GM23338 (cell line): ENCODE results near the gene JAKMIP1. TPM values are rescaled to one million over a fixed set of nuclear protein-coding genes. Genes with fewer than 3 reads are reported as not detected.

Experiments
- ATAC-seq: fragments of 200-7000 bp; cut with Tn5 transposase; 3 replicates; pipeline ENCODE4 v1.9.1; 2020
- DNase-seq: peaks from one replicate; pipeline ENCODE4 v3.0.0-alpha.2; 2015; ENCODE audit warnings: low spot score
- H2AFZ ChIP-seq: fragments of 200-600 bp; sonication (generic); 2 replicates; pipeline ENCODE4 v1.8.0; 2016; ENCODE audit warnings: antibody characterized with exemption, mild to moderate bottlenecking, moderate library complexity
- H3F3A ChIP-seq: fragments of 200-600 bp; sonication (generic); replicated peaks from 2 replicates; pipeline ENCODE4 v1.8.0; 2017; ENCODE audit warnings: antibody characterized with exemption, mixed run types, low read depth
- H3K27ac ChIP-seq: fragments of 200-600 bp; sonication (generic); 2 replicates; pipeline ENCODE4 v1.6.1; 2016; ENCODE audit warnings: low read depth
- H3K27me3 ChIP-seq: fragments of 200-600 bp; sonication (generic); 2 replicates; pipeline ENCODE4 v1.8.0; 2016; ENCODE audit warnings: mild to moderate bottlenecking, mixed run types, moderate library complexity; ENCODE audit not compliant: insufficient read depth
- H3K36me3 ChIP-seq: fragments of 200-600 bp; sonication (generic); 2 replicates; pipeline ENCODE4 v1.8.0; 2016; ENCODE audit warnings: mild to moderate bottlenecking; ENCODE audit not compliant: insufficient read depth
- H3K4me1 ChIP-seq: fragments of 200-600 bp; sonication (generic); 2 replicates; pipeline ENCODE4 v1.8.0; 2016; ENCODE audit warnings: mild to moderate bottlenecking, moderate library complexity; ENCODE audit not compliant: insufficient read depth
- H3K4me2 ChIP-seq: fragments of 200-600 bp; sonication (generic); 2 replicates; pipeline ENCODE4 v1.7.1; 2017; ENCODE audit warnings: mixed run types
- H3K4me3 ChIP-seq: fragments of 200-600 bp; sonication (generic); 2 replicates; pipeline ENCODE4 v1.6.1; 2016; ENCODE audit warnings: mixed run types
- H3K79me2 ChIP-seq: fragments of 200-600 bp; sonication (generic); replicated peaks from 2 replicates; pipeline ENCODE4 v1.8.0; 2017; ENCODE audit warnings: mild to moderate bottlenecking; ENCODE audit not compliant: insufficient read depth
- H3K9me2 ChIP-seq: fragments of 200-600 bp; sonication (generic); 2 replicates; pipeline ENCODE4 v1.8.0; 2017; ENCODE audit not compliant: insufficient read depth
- H4K20me1 ChIP-seq: fragments of 200-600 bp; sonication (generic); replicated peaks from 2 replicates; pipeline ENCODE4 v1.8.0; 2017; ENCODE audit warnings: mild to moderate bottlenecking; ENCODE audit not compliant: insufficient read depth
- H3K27ac Mint-ChIP-seq: 2 replicates; pipeline ENCODE4 v1.8.0; 2020; ENCODE audit warnings: inconsistent platforms, mild to moderate bottlenecking, moderate library complexity, mixed read lengths
- H3K27me3 Mint-ChIP-seq: 3 replicates; pipeline ENCODE4 v1.8.0; 2022; ENCODE audit warnings: low read depth, mild to moderate bottlenecking, moderate library complexity, mixed read lengths, inconsistent platforms; ENCODE audit not compliant: insufficient read depth, poor library complexity
- H3K36me3 Mint-ChIP-seq: 3 replicates; pipeline ENCODE4 v1.8.0; 2021; ENCODE audit warnings: low read depth, mild to moderate bottlenecking, inconsistent platforms, moderate library complexity, mixed read lengths
- H3K4me1 Mint-ChIP-seq: 3 replicates; pipeline ENCODE4 v1.8.0; 2020; ENCODE audit warnings: mild to moderate bottlenecking, inconsistent platforms, mixed read lengths
- H3K4me3 Mint-ChIP-seq: 3 replicates; pipeline ENCODE4 v1.8.0; 2021; ENCODE audit warnings: moderate library complexity, mild to moderate bottlenecking, inconsistent platforms, mixed read lengths
- H3K9me3 Mint-ChIP-seq: 3 replicates; pipeline ENCODE4 v1.8.0; 2020; ENCODE audit warnings: moderate library complexity, mild to moderate bottlenecking, inconsistent platforms, mixed read lengths
- EZH2 ChIP-seq: fragments of 200-600 bp; sonication (generic); IDR thresholded peaks from one replicate; pipeline ENCODE4 v1.8.0; 2017; ENCODE audit warnings: antibody characterized with exemption, mild to moderate bottlenecking, low read depth; ENCODE audit not compliant: unreplicated experiment
- EZH2phosphoT487 ChIP-seq: fragments of 200-600 bp; sonication (generic); IDR thresholded peaks from one replicate; pipeline ENCODE4 v1.8.1; 2018; ENCODE audit warnings: antibody characterized with exemption; ENCODE audit not compliant: unreplicated experiment
- NANOG ChIP-seq: IDR thresholded peaks from 2 replicates; pipeline ENCODE4 v1.6.1; 2016; ENCODE audit warnings: antibody characterized with exemption, borderline replicate concordance
- REST ChIP-seq: IDR thresholded peaks from one replicate; pipeline ENCODE4 v1.6.1; 2018; ENCODE audit warnings: antibody characterized with exemption; ENCODE audit not compliant: unreplicated experiment
- ZNF114 ChIP-seq: fragments of 250-450 bp; sonication (Bioruptor Pico); IDR thresholded peaks from 2 replicates; pipeline ENCODE4 v1.5.0; 2020; ENCODE audit warnings: mild to moderate bottlenecking, moderate library complexity
- ZNF462 ChIP-seq: fragments of 250-450 bp; sonication (Bioruptor Pico); IDR thresholded peaks from 2 replicates; pipeline ENCODE4 v1.5.0; 2020; ENCODE audit warnings: mild to moderate bottlenecking, moderate library complexity
- polyA plus RNA-seq: library from polyadenylated mRNA; unstranded; fragments of >200 nt; fragmentation: Nextera tagmentation; extraction: Ambion mirVana; gene quantifications from 2 replicates; pipeline ENCODE4 v1.2.1, GENCODE V29; 2016
- total RNA-seq: library from RNA; depleted of rRNA; stranded (reverse); fragments of >200 nt; shearing (Covaris generic); gene quantifications from 2 replicates; pipeline ENCODE4 v1.2.3, GENCODE V29; 2014

The JAKMIP1 gene
- total and polyA plus RNA-seq, 2 experiments from 2014 or later = 4.6 to 5.1 TPM

- TF ChIP-seq ZNF462 (CRISPR knock-in tag) (no peak), ZNF114 (CRISPR knock-in tag) (no peak), REST (no peak)
Observed at GRCh38 chr4:6002926-6003325, 197.4 kb downstream of the JAKMIP1 start (continued).

DNA sequence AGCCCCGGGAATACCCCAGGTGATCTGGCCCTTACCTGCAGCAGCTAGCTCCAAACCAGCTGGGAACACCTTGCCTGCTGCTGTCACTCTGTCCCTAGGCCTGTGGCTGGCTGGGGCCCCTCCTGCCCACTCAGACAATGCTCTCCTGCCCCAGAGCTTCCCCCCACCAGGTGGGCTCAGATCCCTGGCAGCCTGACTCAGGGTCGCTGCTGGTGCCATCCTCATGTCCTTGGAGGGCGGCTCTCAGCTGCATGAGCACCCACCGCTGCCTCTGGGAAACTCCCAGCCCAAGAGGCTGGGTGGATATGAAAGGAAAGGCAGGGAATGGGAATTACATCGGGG, 197.9 kb downstream of the JAKMIP1 start:
- Histone ChIP-seq H3K79me2 (no peaks in the 10 kb centered on the region), H3F3A (no peaks in the 10 kb centered on the region), H3K4me1 (peaks cover 7% of the 10 kb centered on the region; the same call in 1 of the 2 replicates), H2AFZ (no peak overlapping the region), H3K27ac (no peak overlapping the region), H3K9me2 (no peaks in the 10 kb centered on the region), H4K20me1 (no peaks in the 10 kb centered on the region), H3K27me3 (no peaks in the 10 kb centered on the region), H3K4me3 (no peak overlapping the region), H3K4me2 (no peak overlapping the region), H3K36me3 (no peaks in the 10 kb centered on the region)
- Mint-ChIP-seq H3K27ac (no peak overlapping the region), H3K4me3 (no peak overlapping the region), H3K27me3 (peaks cover 10% of the 10 kb centered on the region), H3K9me3 (no peaks in the 10 kb centered on the region; the same call in 2 of the 3 replicates), H3K4me1 (peaks cover 11% of the 10 kb centered on the region), H3K36me3 (no peaks in the 10 kb centered on the region)
- DNase-seq (no peak), ATAC-seq (no peak)
- TF ChIP-seq NANOG (no peak), EZH2 (no peak), EZH2phosphoT487 (no peak), ZNF462 (CRISPR knock-in tag) (no peak)
